Measurements from ENCODE around the gene DDIAS. TPM values are rescaled to one million over a fixed set of nuclear protein-coding genes. Genes with fewer than 3 reads are reported as not detected.
"Not testable (repeated sequence)": the region's sequence is repeated elsewhere in the genome, so short reads cannot be mapped to it uniquely, and the experiment has no call there.

DDIAS gene
- total RNA-seq, 1 donor from 2014 or later, result 10.8 TPM

GRCh38 chr11:82922396-82923173 lies 21.0 kb downstream of the DDIAS start:
- DNase-seq (ENCODE audit: low read depth, low spot score), result not testable (repeated sequence)

GRCh38 chr11:82924522-82925224 lies 23.1 kb downstream of the DDIAS start:
- DNase-seq (ENCODE audit: low read depth, low spot score), result no peak

GRCh38 chr11:82927264-82927880 lies 25.8 kb downstream of the DDIAS start:
- no peak for DNase-seq (ENCODE audit: low read depth, low spot score)

- no peak for DNase-seq (ENCODE audit: low read depth, low spot score)
Measured at GRCh38 chr11:82929121-82929520, 27.6 kb downstream of the DDIAS start.

GRCh38 chr11:82930229-82930628 lies 28.7 kb downstream of the DDIAS start:
- no peak for DNase-seq (ENCODE audit: low read depth, low spot score)

GRCh38 chr11:82930734-82931133 lies 29.2 kb downstream of the DDIAS start:
- DNase-seq (ENCODE audit: low read depth, low spot score), result no peak

GRCh38 chr11:82932564-82932963 lies 31.0 kb downstream of the DDIAS start:
- DNase-seq (ENCODE audit: low read depth, low spot score), result no peak

GRCh38 chr11:82936261-82936660 lies 34.7 kb downstream of the DDIAS start:
- peak; percentile 37 for DNase-seq (ENCODE audit: low read depth, low spot score)

- DNase-seq (ENCODE audit: low read depth, low spot score), result no peak
Measured at GRCh38 chr11:82937554-82937953, 36.0 kb downstream of the DDIAS start.

GRCh38 chr11:82939456-82939855 lies 37.9 kb downstream of the DDIAS start:
- no peak for DNase-seq (ENCODE audit: low read depth, low spot score)

GRCh38 chr11:82942376-82942775 lies 40.8 kb downstream of the DDIAS start:
- DNase-seq (ENCODE audit: low read depth, low spot score), result no peak

- DNase-seq (ENCODE audit: low read depth, low spot score), result not testable (repeated sequence)
Measured at GRCh38 chr11:82943430-82943829, 41.9 kb downstream of the DDIAS start.

- DNase-seq (ENCODE audit: low read depth, low spot score), result no peak
Measured at GRCh38 chr11:82944198-82944597, 42.7 kb downstream of the DDIAS start.

GRCh38 chr11:82945041-82945440 lies 43.5 kb downstream of the DDIAS start:
- DNase-seq (ENCODE audit: low read depth, low spot score), result not testable (repeated sequence)

- DNase-seq (ENCODE audit: low read depth, low spot score), result no peak
Measured at GRCh38 chr11:82945682-82946081, 44.1 kb downstream of the DDIAS start.

GRCh38 chr11:82949352-82949751 lies 47.8 kb downstream of the DDIAS start:
- no peak for DNase-seq (ENCODE audit: low read depth, low spot score)

GRCh38 chr11:82950502-82950901 lies 49.0 kb downstream of the DDIAS start:
- not testable (repeated sequence) for DNase-seq (ENCODE audit: low read depth, low spot score)

GRCh38 chr11:82955736-82956453 lies 54.4 kb downstream of the DDIAS start:
- DNase-seq (ENCODE audit: low read depth, low spot score), result not testable (repeated sequence)

GRCh38 chr11:82959987-82960778 lies 58.6 kb downstream of the DDIAS start:
- no peak for DNase-seq (ENCODE audit: low read depth, low spot score)

- no peak for DNase-seq (ENCODE audit: low read depth, low spot score)
Measured at GRCh38 chr11:82960779-82961143, 59.2 kb downstream of the DDIAS start.

GRCh38 chr11:82962021-82962420 lies 60.5 kb downstream of the DDIAS start:
- DNase-seq (ENCODE audit: low read depth, low spot score), result not testable (repeated sequence)
